Upper lobe of left lung (tissue), 6 donors: ENCODE results near the gene EPS15. TPM values are rescaled to one million over a fixed set of nuclear protein-coding genes. Genes with fewer than 3 reads are reported as not detected.

Experiments
- ATAC-seq, 2 donors: fragments of 200-7000 bp; cut with Tn5 transposase; one replicate each; pipeline ENCODE4 v1.9.1; 2022; ENCODE audit warnings: mild to moderate bottlenecking in 2 of 2, moderate library complexity in 2 of 2; ENCODE audit not compliant: low FRiP score in 2 of 2
- DNase-seq, 2 donors: peaks; one replicate each; pipeline ENCODE4 v3.0.0-alpha.2; 2019 to 2020
- H3K27ac ChIP-seq, 4 donors: fragments of 200-600 bp; sonication (generic); one replicate each; pipeline ENCODE4 v1.5.1; 2016 to 2019
- H3K27me3 ChIP-seq, 4 donors: fragments of 200-600 bp; sonication (generic); one replicate each; pipeline ENCODE4 v1.5.1; 2017 to 2019
- H3K36me3 ChIP-seq, 4 donors: fragments of 200-600 bp; sonication (generic); one replicate each; pipeline ENCODE4 v1.5.1; 2016 to 2019
- H3K4me1 ChIP-seq, 4 donors: fragments of 200-600 bp; sonication (generic); one replicate each; pipeline ENCODE4 v1.5.1; 2018 to 2019
- H3K4me3 ChIP-seq, 4 donors: fragments of 200-600 bp; sonication (generic); one replicate each; pipeline ENCODE4 v1.5.1; 2017 to 2019; ENCODE audit warnings: mild to moderate bottlenecking in 2 of 4, moderate library complexity in 1 of 4
- H3K9me3 ChIP-seq, 4 donors: fragments of 200-600 bp; sonication (generic); one replicate each; pipeline ENCODE4 v1.5.1; 2018 to 2019
- EP300 ChIP-seq, 4 donors: sonication (generic); formaldehyde crosslinking; IDR thresholded peaks; one replicate each; pipeline ENCODE4 v1.5.1; 2017; ENCODE audit warnings: antibody characterized with exemption in 4 of 4, control low read depth in 2 of 4
- POLR2A ChIP-seq, 4 donors: fragments of 450-650 bp; IDR thresholded peaks; one replicate each; pipeline ENCODE4 v1.5.1; 2016 to 2017; ENCODE audit warnings: antibody characterized with exemption in 4 of 4, mild to moderate bottlenecking in 2 of 4
- POLR2AphosphoS5 ChIP-seq, 2 donors: sonication (generic); formaldehyde crosslinking; IDR thresholded peaks; one replicate each; pipeline ENCODE4 v1.5.1; 2017; ENCODE audit warnings: antibody characterized with exemption in 2 of 2
- WGBS, 2 donors: methylation state at CpG; one replicate each; pipeline ENCODE4 v1.1.5; 2017 to 2018; 5-methylcytosine and 5-hydroxymethylcytosine counted together
- total RNA-seq, 6 donors: library from RNA; depleted of rRNA in 4 of 6; stranded (reverse); fragments of >200 nt in 4 of 6; gene quantifications; one replicate each; pipeline versions ENCODE4 v1.1.0 to v1.2.1, GENCODE V29; 2016 to 2021
- TF ChIP-seq, protein P1 (sequence below), 6 experiments: fragments of 450-650 bp in 4 of 6; fragments of 200-600 bp in 2 of 6; sonication (generic) in 2 of 6; IDR thresholded peaks; one replicate each; pipeline ENCODE4 v1.5.1; 2016 to 2019; ENCODE audit warnings: antibody characterized with exemption in 6 of 6
- donor health status: DM: no; HTN: no; CAD: no; lungs with moderate emphysema.
- donor health status: DM: no; HTN: yes; CAD: no; lungs with severe emphysema.

EPS15 gene
- total RNA-seq, 6 donors from 2014 or later, result 50.4 to 181 (median 73.3) TPM

DNA sequence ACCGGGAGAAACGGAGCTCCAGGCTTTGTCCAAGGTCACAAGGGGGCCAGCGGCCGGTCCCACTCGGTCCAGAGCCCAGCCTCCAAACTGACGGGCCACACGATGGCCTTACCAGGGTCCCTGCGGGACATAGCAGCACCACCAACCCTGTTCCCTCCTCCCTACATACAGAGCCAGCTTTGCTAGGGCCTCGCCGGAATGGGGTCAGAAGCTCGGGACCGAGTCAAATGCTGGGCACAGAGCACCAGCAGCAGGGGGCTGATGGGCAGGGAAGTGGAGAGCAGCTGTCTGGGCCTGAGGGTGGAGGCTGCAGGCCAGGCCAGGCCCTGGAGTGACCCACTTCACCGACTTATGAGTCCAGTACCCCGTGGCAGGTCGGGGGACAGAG, 173.8 kb downstream of the EPS15 start:
- no peaks in the 10 kb centered on the region for H3K36me3 ChIP-seq
- WGBS, 2 donors, result 64 to 68% methylated on average over 9 to 15 of the region's 15 CpGs
- no peaks in the 10 kb centered on the region for H3K9me3 ChIP-seq
- DNase-seq (no peak), ATAC-seq (peak; percentile 7 to 12)
- H3K4me1 ChIP-seq, result peaks cover 0 to 17% (median 9%) of the 10 kb centered on the region in 4 donors
- peak overlapping the region in 3 of 4 donors; percentile 38 to 52 (median 46) for H3K4me3 ChIP-seq
- no peak overlapping the region for H3K27ac ChIP-seq
- TF ChIP-seq POLR2AphosphoS5 (IDR thresholded peaks at IDR 0.05), result no peak
- TF ChIP-seq, protein P1, sequence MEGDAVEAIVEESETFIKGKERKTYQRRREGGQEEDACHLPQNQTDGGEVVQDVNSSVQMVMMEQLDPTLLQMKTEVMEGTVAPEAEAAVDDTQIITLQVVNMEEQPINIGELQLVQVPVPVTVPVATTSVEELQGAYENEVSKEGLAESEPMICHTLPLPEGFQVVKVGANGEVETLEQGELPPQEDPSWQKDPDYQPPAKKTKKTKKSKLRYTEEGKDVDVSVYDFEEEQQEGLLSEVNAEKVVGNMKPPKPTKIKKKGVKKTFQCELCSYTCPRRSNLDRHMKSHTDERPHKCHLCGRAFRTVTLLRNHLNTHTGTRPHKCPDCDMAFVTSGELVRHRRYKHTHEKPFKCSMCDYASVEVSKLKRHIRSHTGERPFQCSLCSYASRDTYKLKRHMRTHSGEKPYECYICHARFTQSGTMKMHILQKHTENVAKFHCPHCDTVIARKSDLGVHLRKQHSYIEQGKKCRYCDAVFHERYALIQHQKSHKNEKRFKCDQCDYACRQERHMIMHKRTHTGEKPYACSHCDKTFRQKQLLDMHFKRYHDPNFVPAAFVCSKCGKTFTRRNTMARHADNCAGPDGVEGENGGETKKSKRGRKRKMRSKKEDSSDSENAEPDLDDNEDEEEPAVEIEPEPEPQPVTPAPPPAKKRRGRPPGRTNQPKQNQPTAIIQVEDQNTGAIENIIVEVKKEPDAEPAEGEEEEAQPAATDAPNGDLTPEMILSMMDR (IDR thresholded peaks at IDR 0.05), result no peak
- TF ChIP-seq EP300 (IDR thresholded peaks at IDR 0.05), result no peak
- TF ChIP-seq POLR2A (IDR thresholded peaks at IDR 0.05), result no peak
- peaks cover 0 to 12% (median 6%) of the 10 kb centered on the region in 4 donors for H3K27me3 ChIP-seq

DNA sequence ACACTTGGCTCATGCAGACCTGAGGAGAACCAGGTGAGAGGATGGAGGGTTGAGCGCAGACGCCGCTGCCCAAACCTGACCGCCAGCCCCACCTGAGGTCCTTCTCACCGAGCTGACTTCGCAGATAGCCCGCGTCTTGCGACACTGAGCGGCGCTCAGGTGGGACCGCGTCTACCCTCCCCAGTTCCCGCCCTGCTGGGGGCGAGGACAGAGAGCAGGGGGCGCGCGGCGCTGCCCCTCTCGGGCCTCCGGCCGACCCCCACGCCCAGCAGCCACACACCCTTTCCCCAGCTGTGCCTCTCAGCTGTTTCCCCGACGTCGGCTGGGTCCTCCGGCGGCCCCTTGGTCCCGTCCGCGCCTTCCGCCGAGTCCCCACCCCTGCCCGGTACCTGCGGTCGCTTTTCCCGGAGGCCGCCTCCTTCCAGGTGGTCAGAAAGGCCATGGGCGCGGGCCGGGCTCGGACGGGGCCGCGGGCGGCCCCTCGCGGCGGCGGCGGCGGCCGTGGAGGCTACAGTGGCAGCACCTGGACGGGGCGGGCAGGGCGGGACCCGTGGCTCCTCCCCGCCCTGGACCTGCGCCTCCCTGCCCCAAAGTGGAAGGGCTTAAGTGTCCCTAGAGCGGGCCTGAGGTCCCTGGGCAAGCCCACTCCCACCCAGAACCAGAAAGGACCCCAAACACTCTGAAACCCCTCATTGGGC, 174.3 kb downstream of the EPS15 start:
- Histone ChIP-seq H3K36me3 (no peaks in the 10 kb centered on the region), H3K4me3 (peak overlapping the region in 3 of 4 donors; percentile 38 to 52 (median 46)), H3K4me1 (peaks cover 0 to 17% (median 9%) of the 10 kb centered on the region in 4 donors), H3K27ac (peak overlapping the region in 3 of 4 donors; percentile 4 to 74 (median 59)), H3K9me3 (no peaks in the 10 kb centered on the region), H3K27me3 (peaks cover 0 to 12% (median 6%) of the 10 kb centered on the region in 4 donors)
- TF ChIP-seq, protein P1 (IDR thresholded peaks at IDR 0.05), result peak in 4 of 6 experiments; percentile 17 to 45 (median 25)
- TF ChIP-seq POLR2A (IDR thresholded peaks at IDR 0.05) (peak in 1 of 4 donors; percentile 48), POLR2AphosphoS5 (IDR thresholded peaks at IDR 0.05) (no peak)
- WGBS, 2 donors, result 0 to 5% methylated on average over 7 to 33 of the region's 60 CpGs
- peak; percentile 57 to 60 for ATAC-seq
- peak; percentile 77 to 91 for DNase-seq

DNA sequence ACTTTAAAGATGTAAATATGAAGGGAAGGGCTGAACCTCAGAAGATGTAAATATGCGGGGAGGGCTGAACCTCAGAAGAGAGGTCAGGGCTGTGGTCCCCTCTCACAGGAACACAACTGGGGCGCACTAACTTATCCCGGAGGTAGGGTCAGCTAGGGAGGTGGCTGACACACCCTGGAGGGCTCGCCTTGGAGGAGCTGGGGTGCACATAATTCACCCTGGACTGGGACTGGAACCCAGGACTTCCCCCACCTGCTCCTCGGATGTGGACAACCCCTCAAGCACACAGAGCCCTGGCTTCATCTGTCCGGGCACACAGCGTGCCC, 174.8 kb downstream of the EPS15 start:
- TF ChIP-seq, protein P1 (IDR thresholded peaks at IDR 0.05), result no peak
- TF ChIP-seq POLR2A (IDR thresholded peaks at IDR 0.05), result no peak
- TF ChIP-seq POLR2AphosphoS5 (IDR thresholded peaks at IDR 0.05), result no peak
- no peak for TF ChIP-seq EP300 (IDR thresholded peaks at IDR 0.05)
- WGBS, 2 donors, result 60 to 85% methylated on average over 4 to 7 of the region's 7 CpGs
- DNase-seq, result no peak
- Histone ChIP-seq H3K4me1 (peaks cover 0 to 17% (median 9%) of the 10 kb centered on the region in 4 donors), H3K36me3 (no peaks in the 10 kb centered on the region), H3K27ac (peak overlapping the region in 2 of 4 donors; percentile 59 to 74), H3K4me3 (peak overlapping the region in 3 of 4 donors; percentile 38 to 52 (median 46)), H3K9me3 (no peaks in the 10 kb centered on the region), H3K27me3 (peaks cover 0 to 12% (median 6%) of the 10 kb centered on the region in 4 donors)
- no peak for ATAC-seq

DNA sequence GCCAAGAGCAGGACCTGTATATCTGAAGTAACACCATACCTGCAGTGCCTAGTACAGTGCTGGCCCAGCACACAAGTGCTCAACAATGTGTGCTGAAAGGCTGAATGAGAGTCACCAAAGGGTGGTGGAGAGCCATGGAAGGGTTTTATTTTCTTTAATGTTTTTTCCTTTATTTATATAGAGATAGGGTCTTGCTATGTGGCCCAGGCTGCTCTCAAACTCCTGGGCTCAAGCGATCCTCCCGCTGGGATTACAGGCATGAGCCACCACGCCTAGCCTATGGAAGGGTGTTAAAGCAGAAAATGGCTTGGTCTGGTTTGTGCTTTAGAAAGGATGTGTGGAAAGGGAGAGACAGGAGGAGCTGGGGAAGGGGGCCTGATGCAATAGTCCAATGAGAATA, 175.4 kb downstream of the EPS15 start:
- TF ChIP-seq POLR2A (IDR thresholded peaks at IDR 0.05) (no peak), POLR2AphosphoS5 (IDR thresholded peaks at IDR 0.05) (no peak), EP300 (IDR thresholded peaks at IDR 0.05) (no peak)
- TF ChIP-seq, protein P1 (IDR thresholded peaks at IDR 0.05), result no peak
- Histone ChIP-seq H3K27me3 (peaks cover 0 to 12% (median 6%) of the 10 kb centered on the region in 4 donors), H3K4me1 (peaks cover 0 to 17% (median 9%) of the 10 kb centered on the region in 4 donors), H3K27ac (no peak overlapping the region), H3K36me3 (no peaks in the 10 kb centered on the region), H3K9me3 (no peaks in the 10 kb centered on the region), H3K4me3 (no peak overlapping the region)
- DNase-seq, result no peak
- WGBS, 2 donors, result 98 to 100% methylated on average over 3 of the region's 3 CpGs
- no peak for ATAC-seq
